Tibial nerve (tissue), 3 donors: ENCODE measurements around the gene TNFRSF13B.

Experiments used
- CTCF ChIP-seq, 5 experiments: fragments of 200-600 bp in 3 of 5; fragments of 450-650 bp in 2 of 5; sonication (generic) in 3 of 5; IDR thresholded peaks; one replicate each; pipeline ENCODE4 v1.5.1; 2016 to 2019; ENCODE audit warnings: antibody characterized with exemption in 5 of 5, mild to moderate bottlenecking in 3 of 5, moderate library complexity in 2 of 5
- POLR2A ChIP-seq, 2 donors: fragments of 450-650 bp; IDR thresholded peaks; one replicate each; pipeline ENCODE4 v1.6.1; 2017; ENCODE audit warnings: antibody characterized with exemption in 2 of 2, mild to moderate bottlenecking in 2 of 2, moderate library complexity in 2 of 2

GRCh38 chr17:16980813-16981731, 9.2 kb upstream of the TNFRSF13B start:
- TF ChIP-seq CTCF (IDR thresholded peaks at IDR 0.05) = no peak
- TF ChIP-seq POLR2A (IDR thresholded peaks at IDR 0.05) = no peak
